Esophagus squamous epithelium (tissue), 4 donors: ENCODE results near the gene POC1A.

Experiments used
- CTCF ChIP-seq, 6 experiments: fragments of 450-650 bp in 4 of 6; fragments of 200-600 bp in 2 of 6; sonication (generic) in 2 of 6; IDR thresholded peaks; one replicate each; pipeline ENCODE4 v1.5.1; 2016 to 2019; ENCODE audit warnings: antibody characterized with exemption in 6 of 6, mild to moderate bottlenecking in 4 of 6, moderate library complexity in 4 of 6
- POLR2A ChIP-seq, 4 donors: fragments of 450-650 bp; IDR thresholded peaks; one replicate each; pipeline ENCODE4 v1.6.1; 2017; ENCODE audit warnings: antibody characterized with exemption in 4 of 4, mild to moderate bottlenecking in 4 of 4, moderate library complexity in 3 of 4

- TF ChIP-seq CTCF (IDR thresholded peaks at IDR 0.05), result no peak
- TF ChIP-seq POLR2A (IDR thresholded peaks at IDR 0.05), result no peak
Observed at GRCh38 chr3:52078781-52079560, 75.3 kb downstream of the POC1A start.
